Duodenal mucosa (tissue), 2 donors: ENCODE results near the gene HPCAL4.

Experiments used
- H3K27ac ChIP-seq: one replicate; pipeline ENCODE4 v1.7.0; 2013; ENCODE audit warnings: low read depth, low read length
- H3K27me3 ChIP-seq, 2 donors: one replicate each; pipeline ENCODE4 v1.7.0; 2013; ENCODE audit warnings: low read length in 2 of 2, control low read depth in 1 of 2; ENCODE audit not compliant: insufficient read depth in 2 of 2, control insufficient read depth in 1 of 2
- H3K36me3 ChIP-seq, 2 donors: one replicate each; pipeline ENCODE4 v1.7.0; 2013; ENCODE audit warnings: low read length in 2 of 2, control low read depth in 1 of 2; ENCODE audit not compliant: insufficient read depth in 2 of 2, control insufficient read depth in 1 of 2
- H3K4me1 ChIP-seq, 2 donors: one replicate each; pipeline ENCODE4 v1.7.0; 2013; ENCODE audit warnings: low read length in 2 of 2, control low read depth in 1 of 2; ENCODE audit not compliant: insufficient read depth in 2 of 2, control insufficient read depth in 1 of 2
- H3K4me3 ChIP-seq, 2 donors: one replicate each; pipeline ENCODE4 v1.7.0; 2013; ENCODE audit warnings: low read length in 2 of 2, low read depth in 1 of 2
- H3K9ac ChIP-seq, 2 donors: one replicate each; pipeline ENCODE4 v1.7.0; 2013; ENCODE audit warnings: low read length in 2 of 2, low read depth in 1 of 2
- H3K9me3 ChIP-seq, 2 donors: one replicate each; pipeline ENCODE4 v1.7.0; 2013; ENCODE audit warnings: low read length in 2 of 2, control low read depth in 1 of 2; ENCODE audit not compliant: control insufficient read depth in 1 of 2

Gene HPCAL4

DNA sequence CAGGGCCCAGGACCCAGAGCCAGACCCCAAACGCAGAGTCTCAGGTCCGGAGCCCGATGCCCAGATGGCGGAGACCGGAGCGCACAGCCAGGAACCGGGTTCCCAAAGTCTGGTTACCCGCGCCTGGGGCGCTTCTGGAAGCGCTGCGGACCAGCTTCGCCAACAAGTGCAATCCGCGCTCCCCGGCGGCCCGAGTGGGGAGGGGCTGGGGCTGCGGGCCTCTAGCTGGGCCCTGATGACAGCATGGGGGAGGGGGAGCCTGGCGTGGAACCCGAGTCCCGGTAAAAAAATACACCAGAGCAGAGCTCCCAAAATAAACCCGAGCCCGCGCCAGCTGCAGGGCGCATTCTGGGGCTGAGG, 19.8 kb downstream of the HPCAL4 start:
- no peak overlapping the region for H3K27ac ChIP-seq
- H3K27me3 ChIP-seq, result peaks cover 25 to 34% of the 10 kb centered on the region in 2 donors
- peaks cover 0 to 4% of the 10 kb centered on the region in 2 donors for H3K4me1 ChIP-seq
- H3K4me3 ChIP-seq, result peak overlapping the region; percentile 24 to 53
- no peaks in the 10 kb centered on the region for H3K36me3 ChIP-seq
- no peak overlapping the region for H3K9ac ChIP-seq
- H3K9me3 ChIP-seq, result no peaks in the 10 kb centered on the region

DNA sequence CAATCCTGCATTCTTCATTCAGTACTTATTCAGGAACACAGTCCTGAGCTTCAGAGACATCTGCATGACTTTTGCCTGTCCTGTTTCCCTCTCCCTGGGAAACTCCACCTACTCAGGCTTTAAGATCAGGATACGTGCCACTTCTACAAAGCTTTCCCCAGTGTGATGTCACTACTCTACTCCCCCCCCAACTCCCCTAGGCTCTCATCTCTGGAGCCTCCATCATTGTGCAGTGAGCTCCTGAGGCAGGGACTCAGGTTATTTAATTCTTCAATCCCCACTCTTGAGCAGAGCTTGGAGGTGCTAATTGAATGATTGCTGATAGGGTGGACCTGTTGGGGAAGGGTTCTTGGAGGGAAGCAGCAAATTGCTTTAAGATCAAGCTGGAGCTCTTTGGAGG, 20.5 kb downstream of the HPCAL4 start:
- Histone ChIP-seq H3K36me3 (no peaks in the 10 kb centered on the region), H3K27me3 (peaks cover 25 to 34% of the 10 kb centered on the region in 2 donors), H3K4me1 (peaks cover 0 to 4% of the 10 kb centered on the region in 2 donors), H3K27ac (no peak overlapping the region), H3K4me3 (no peak overlapping the region), H3K9ac (no peak overlapping the region), H3K9me3 (no peaks in the 10 kb centered on the region)

- no peaks in the 10 kb centered on the region for H3K36me3 ChIP-seq
- no peak overlapping the region for H3K4me3 ChIP-seq
- H3K9me3 ChIP-seq, result no peaks in the 10 kb centered on the region
- H3K4me1 ChIP-seq, result peaks cover 0 to 4% of the 10 kb centered on the region in 2 donors
- H3K27me3 ChIP-seq, result peaks cover 25 to 33% of the 10 kb centered on the region in 2 donors
- H3K9ac ChIP-seq, result no peak overlapping the region
- no peak overlapping the region for H3K27ac ChIP-seq
Measured at GRCh38 chr1:39668894-39669293, 22.3 kb downstream of the HPCAL4 start.

- Histone ChIP-seq H3K36me3 (no peaks in the 10 kb centered on the region), H3K27ac (no peak overlapping the region), H3K4me3 (no peak overlapping the region), H3K27me3 (peaks cover 25 to 30% of the 10 kb centered on the region in 2 donors), H3K9ac (no peak overlapping the region), H3K9me3 (no peaks in the 10 kb centered on the region), H3K4me1 (peaks cover 0 to 4% of the 10 kb centered on the region in 2 donors)
Measured at GRCh38 chr1:39668111-39668510, 23.1 kb downstream of the HPCAL4 start.

- Histone ChIP-seq H3K4me3 (no peak overlapping the region), H3K27ac (no peak overlapping the region), H3K4me1 (peaks cover 0 to 4% of the 10 kb centered on the region in 2 donors), H3K27me3 (peaks cover 14 to 25% of the 10 kb centered on the region in 2 donors), H3K9me3 (no peaks in the 10 kb centered on the region), H3K36me3 (no peaks in the 10 kb centered on the region), H3K9ac (no peak overlapping the region)
Measured at GRCh38 chr1:39666772-39667171, 24.5 kb downstream of the HPCAL4 start.

DNA sequence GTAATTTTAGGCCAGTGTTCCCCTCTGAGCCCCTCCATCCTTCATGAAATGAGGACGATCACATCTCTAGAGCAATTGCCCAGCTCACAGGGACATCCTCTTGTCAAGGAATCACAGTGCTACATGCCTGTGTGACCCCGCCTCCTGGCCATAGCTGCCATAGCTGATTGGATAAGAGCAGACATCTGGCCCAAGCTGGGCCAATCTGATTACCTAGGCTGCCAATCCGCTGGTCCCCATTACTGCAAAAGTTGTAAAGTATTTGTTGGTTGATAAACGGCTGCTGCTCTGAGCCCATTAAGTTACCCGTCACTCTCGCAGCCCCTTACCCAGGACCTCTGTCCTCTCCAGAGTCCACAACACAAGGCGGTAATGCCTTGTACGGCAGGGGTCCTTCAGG, 27.7 kb downstream of the HPCAL4 start:
- Histone ChIP-seq H3K4me1 (no peaks in the 10 kb centered on the region), H3K27ac (no peak overlapping the region)

GRCh38 chr1:39662861-39663260, 28.4 kb downstream of the HPCAL4 start:
- Histone ChIP-seq H3K36me3 (no peaks in the 10 kb centered on the region), H3K9ac (no peak overlapping the region), H3K9me3 (no peaks in the 10 kb centered on the region), H3K4me3 (no peak overlapping the region), H3K4me1 (peaks cover 0 to 2% of the 10 kb centered on the region in 2 donors), H3K27me3 (peaks cover 0 to 5% of the 10 kb centered on the region in 2 donors), H3K27ac (no peak overlapping the region)

More for the DNA sequence above, 27.7 kb downstream of the HPCAL4 start:
- H3K36me3 ChIP-seq, result no peaks in the 10 kb centered on the region
- no peak overlapping the region for H3K4me3 ChIP-seq
- no peaks in the 10 kb centered on the region for H3K9me3 ChIP-seq
- H3K9ac ChIP-seq, result no peak overlapping the region
- peaks cover 0 to 4% of the 10 kb centered on the region in 2 donors for H3K27me3 ChIP-seq

GRCh38 chr1:39659538-39659937, 31.7 kb downstream of the HPCAL4 start:
- H3K9ac ChIP-seq, result no peak overlapping the region
- H3K4me3 ChIP-seq, result no peak overlapping the region
- peaks cover 0 to 3% of the 10 kb centered on the region in 2 donors for H3K4me1 ChIP-seq
- H3K27ac ChIP-seq, result no peak overlapping the region
- H3K9me3 ChIP-seq, result no peaks in the 10 kb centered on the region
- H3K36me3 ChIP-seq, result no peaks in the 10 kb centered on the region
- H3K27me3 ChIP-seq, result peaks cover 0 to 5% of the 10 kb centered on the region in 2 donors

- H3K27me3 ChIP-seq, result peaks cover 0 to 9% of the 10 kb centered on the region in 2 donors
- no peaks in the 10 kb centered on the region for H3K9me3 ChIP-seq
- H3K4me1 ChIP-seq, result peaks cover 0 to 3% of the 10 kb centered on the region in 2 donors
- H3K9ac ChIP-seq, result no peak overlapping the region
- no peaks in the 10 kb centered on the region for H3K36me3 ChIP-seq
- no peak overlapping the region for H3K4me3 ChIP-seq
- H3K27ac ChIP-seq, result no peak overlapping the region
Measured at GRCh38 chr1:39659110-39659509, 32.1 kb downstream of the HPCAL4 start.

DNA sequence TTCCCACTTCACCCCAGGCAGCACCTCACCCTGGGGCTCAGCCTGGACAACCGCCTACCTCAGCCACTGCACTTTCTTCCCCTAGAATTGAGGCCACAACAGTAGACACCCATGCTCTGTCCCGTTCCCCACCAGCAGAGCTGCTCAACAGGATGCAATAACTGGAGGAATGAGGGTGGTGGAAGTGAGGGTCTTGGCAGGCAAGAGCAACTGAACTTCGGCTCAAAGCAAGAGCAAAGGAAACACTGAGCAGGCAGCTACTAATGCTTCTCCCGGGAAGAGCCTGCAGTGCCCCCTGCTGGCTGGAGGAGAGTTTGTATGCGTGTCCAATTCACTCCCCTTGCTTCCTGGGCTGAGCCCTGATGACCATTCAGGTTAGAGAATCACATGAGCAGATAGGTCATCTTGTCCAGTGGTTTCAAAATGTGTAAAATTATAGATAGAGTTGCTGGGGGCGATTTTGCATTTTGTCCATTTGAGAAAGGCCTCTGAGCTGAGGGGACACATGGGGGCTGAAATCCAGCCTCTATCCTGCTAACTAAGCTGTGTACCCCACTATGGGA, 33.2 kb downstream of the HPCAL4 start:
- Histone ChIP-seq H3K36me3 (no peaks in the 10 kb centered on the region), H3K9me3 (no peaks in the 10 kb centered on the region), H3K27ac (no peak overlapping the region), H3K4me3 (no peak overlapping the region), H3K27me3 (peaks cover 0 to 9% of the 10 kb centered on the region in 2 donors), H3K9ac (no peak overlapping the region), H3K4me1 (peaks cover 0 to 3% of the 10 kb centered on the region in 2 donors)
